ENCODE measurements around the gene MIAT. TPM values are rescaled to one million over a fixed set of nuclear protein-coding genes. Genes with fewer than 3 reads are reported as not detected.
A peak's percentile ranks its signal among the peaks of the same experiment; 100 is the strongest.
"Not testable (repeated sequence)": the region's sequence is repeated elsewhere in the genome, so short reads cannot be mapped to it uniquely, and the experiment has no call there.

The MIAT gene
- total RNA-seq, 1 experiment from 2014 or later = 3.0 TPM

DNA sequence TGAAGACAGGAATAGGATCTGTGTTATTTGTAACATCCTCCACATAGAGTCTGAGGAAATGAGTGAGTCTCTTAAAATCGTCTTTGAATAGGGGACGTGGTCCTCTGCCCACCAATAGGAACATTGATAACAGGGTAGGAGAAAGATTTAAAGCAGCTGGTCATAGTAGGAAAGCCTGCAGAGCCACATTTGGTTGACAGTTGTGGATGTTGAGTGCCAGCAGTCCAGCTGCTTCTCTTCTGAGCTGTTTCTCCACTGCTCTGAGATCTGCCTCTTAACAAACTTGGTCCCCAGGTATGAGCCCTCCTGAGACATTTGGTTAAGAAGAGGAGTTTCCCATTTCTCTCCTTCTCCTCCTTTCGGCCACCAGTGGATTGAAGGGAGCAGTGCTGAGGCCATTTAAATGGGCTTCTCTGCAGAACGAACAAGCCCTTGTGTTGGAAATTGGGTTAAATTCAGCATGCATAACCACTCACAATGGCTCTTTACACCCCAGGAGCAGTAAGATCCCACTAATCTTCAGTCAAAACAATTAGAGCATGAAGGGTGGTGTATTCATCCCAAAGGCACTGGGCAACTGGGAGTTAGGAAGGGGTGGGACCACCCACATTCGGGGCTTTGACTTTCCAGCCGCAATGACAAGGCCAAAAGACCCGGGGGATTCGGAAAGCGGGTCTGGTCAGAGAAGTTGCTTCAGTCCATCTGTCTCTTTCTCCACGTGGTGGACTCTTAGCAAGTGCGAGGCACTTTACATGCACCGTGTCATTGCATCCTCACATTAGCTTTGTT lies 32.3 kb downstream of the MIAT start:
- no peaks in the 10 kb centered on the region for H3K27me3 ChIP-seq (ENCODE audit: control insufficient read depth, insufficient read depth, low read length)
- H3K36me3 ChIP-seq (replicated peaks; ENCODE audit: control insufficient read depth, insufficient read depth, low read length) = no peaks in the 10 kb centered on the region
- DNase-seq = peak; percentile 66

DNA sequence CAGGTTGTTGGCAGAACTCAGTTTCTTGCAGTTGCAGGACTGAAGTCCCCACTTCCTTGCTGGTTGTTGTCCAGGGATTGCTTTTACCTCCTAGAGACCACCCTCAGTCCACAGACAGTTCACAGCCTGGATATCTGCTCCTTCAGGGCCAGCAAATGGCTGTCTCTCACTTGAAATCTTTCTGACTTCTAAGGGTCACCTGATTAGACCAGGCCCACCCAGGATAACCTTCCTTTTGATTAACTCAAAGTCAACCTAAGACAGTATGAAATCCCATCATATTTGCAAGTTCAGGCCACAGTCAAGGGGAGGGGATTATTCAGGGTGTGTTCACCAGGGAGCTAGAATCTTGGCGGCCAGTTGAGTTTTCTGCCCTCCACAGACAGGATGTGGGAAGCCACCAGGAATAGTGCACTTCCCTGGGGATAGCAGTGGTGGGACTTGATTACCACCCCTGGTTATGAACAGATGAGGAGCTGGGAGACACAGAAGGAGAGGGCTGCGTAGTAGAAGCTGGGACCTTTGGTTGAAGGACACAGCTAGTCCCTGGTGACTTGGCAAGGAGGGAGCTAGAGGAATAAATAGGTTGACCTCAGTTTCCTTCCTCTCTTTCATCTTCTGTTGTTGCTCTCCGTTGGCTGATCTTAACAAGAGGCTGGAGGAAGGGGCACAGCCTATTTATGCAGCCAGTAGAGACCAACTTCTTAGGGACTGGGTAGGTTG lies 33.4 kb downstream of the MIAT start:
- H3K27me3 ChIP-seq (ENCODE audit: control insufficient read depth, insufficient read depth, low read length) = no peaks in the 10 kb centered on the region
- DNase-seq = no peak
- no peaks in the 10 kb centered on the region for H3K36me3 ChIP-seq (replicated peaks; ENCODE audit: control insufficient read depth, insufficient read depth, low read length)
- no peak overlapping the region for H3K4me3 ChIP-seq (ENCODE audit: insufficient read depth, low read depth, low read length)

More for the DNA sequence above, 32.3 kb downstream of the MIAT start:
- H3K4me3 ChIP-seq (ENCODE audit: insufficient read depth, low read depth, low read length) = no peak overlapping the region

DNA sequence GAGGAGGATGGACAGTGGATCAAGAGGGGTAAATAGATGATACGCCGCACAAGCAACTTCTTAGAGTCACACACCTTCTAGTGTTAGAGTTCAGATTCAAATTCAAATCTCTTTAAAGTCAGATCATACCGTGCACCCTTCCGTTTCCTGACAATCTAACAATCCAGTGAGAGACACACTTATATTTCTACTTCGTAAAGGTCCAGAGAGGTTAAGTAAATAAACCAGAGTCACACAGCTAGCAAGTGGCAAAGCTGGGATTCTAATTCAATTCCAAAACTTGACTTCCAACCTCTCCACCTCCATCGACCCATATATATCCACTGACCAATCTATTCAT lies 34.0 kb downstream of the MIAT start:
- Histone ChIP-seq H3K4me3 (ENCODE audit: insufficient read depth, low read depth, low read length) (no peak overlapping the region), H3K36me3 (replicated peaks; ENCODE audit: control insufficient read depth, insufficient read depth, low read length) (no peaks in the 10 kb centered on the region), H3K27me3 (ENCODE audit: control insufficient read depth, insufficient read depth, low read length) (no peaks in the 10 kb centered on the region)
- DNase-seq = no peak

DNA sequence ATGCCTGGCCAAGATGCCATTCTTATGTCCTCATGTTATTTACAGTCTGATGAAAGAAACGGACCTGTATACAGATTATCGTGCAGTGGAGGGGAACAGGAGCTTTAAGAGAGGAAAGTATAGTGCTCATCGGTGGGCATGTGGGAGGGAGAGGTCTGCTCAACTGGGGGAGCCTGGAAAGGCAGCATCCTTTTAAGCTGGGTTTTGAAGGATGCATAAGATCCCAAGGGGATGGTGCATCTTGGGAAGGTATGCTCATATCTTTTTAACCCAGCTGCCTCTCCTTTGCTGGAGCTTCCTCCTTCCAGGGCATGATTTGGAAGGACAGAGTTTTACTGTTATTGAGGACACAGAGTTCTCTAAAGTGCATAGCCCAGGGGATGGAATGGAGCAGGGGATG lies 34.8 kb downstream of the MIAT start:
- H3K27me3 ChIP-seq (ENCODE audit: control insufficient read depth, insufficient read depth, low read length) = no peaks in the 10 kb centered on the region
- H3K4me3 ChIP-seq (ENCODE audit: insufficient read depth, low read depth, low read length) = no peak overlapping the region
- no peaks in the 10 kb centered on the region for H3K36me3 ChIP-seq (replicated peaks; ENCODE audit: control insufficient read depth, insufficient read depth, low read length)
- DNase-seq = no peak

DNA sequence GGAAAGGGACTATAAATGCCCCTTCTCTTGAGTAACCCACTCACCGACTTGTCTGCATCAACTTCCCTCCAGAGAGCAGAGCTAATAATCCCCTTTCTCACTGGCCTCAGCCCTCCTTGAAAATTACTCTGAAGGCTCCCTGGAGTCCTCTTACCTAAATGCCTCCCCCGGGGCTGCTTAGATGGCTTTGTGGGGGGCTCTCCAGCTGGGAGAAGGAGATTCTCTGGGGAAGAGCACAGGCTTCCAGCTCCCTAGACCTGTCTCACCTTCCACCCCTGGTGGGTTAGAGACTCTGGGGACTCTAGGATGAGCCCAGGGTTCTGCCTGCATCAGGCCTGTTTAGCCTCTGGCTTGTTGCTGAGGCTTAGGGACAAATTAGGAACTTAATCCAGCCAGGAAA lies 39.8 kb downstream of the MIAT start:
- Histone ChIP-seq H3K36me3 (replicated peaks; ENCODE audit: control insufficient read depth, insufficient read depth, low read length) (peaks cover 2% of the 10 kb centered on the region), H3K27me3 (ENCODE audit: control insufficient read depth, insufficient read depth, low read length) (no peaks in the 10 kb centered on the region), H3K4me3 (ENCODE audit: insufficient read depth, low read depth, low read length) (no peak overlapping the region)
- DNase-seq = no peak

DNA sequence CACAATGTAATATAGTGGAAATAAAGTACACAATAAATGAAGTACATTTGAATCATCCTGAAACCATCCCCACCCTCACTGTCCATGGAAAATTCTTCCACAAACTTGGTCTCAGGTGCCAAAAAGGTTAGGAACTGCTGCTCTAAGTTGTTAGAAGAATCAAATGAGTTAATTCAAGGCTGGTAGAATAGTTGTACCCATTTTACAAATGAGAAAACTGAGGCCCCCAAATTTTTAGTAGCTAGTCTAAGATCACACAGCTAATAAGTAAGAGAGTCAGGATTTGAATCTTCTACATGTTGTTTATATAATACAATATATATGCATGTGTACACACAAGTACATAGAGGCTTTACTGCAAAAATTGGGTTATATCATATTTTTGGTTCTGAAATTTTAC lies 43.1 kb downstream of the MIAT start:
- Histone ChIP-seq H3K4me3 (ENCODE audit: insufficient read depth, low read depth, low read length) (no peak overlapping the region), H3K27me3 (ENCODE audit: control insufficient read depth, insufficient read depth, low read length) (no peaks in the 10 kb centered on the region), H3K36me3 (replicated peaks; ENCODE audit: control insufficient read depth, insufficient read depth, low read length) (peaks cover 2% of the 10 kb centered on the region)
- DNase-seq = no peak

DNA sequence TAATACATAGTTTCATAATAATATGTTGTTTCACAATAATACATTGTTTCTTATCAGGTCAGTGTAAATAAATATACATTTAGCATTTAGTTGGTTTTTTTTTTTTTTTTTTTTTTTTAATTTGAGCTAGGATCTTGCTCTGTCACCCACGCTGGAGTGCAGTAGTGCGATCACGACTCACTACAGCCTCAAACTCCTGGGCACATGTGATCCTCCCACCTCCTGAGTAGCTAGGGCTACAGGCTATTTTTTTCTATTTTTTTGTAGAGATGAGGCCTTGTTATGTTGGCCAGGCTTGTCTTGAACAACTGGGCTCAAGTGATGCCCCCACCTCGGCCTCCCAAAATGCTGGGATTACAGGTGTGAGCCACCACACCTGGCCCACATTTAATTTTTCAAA lies 43.5 kb downstream of the MIAT start:
- no peak for DNase-seq
- Histone ChIP-seq H3K27me3 (ENCODE audit: control insufficient read depth, insufficient read depth, low read length) (no peaks in the 10 kb centered on the region), H3K36me3 (replicated peaks; ENCODE audit: control insufficient read depth, insufficient read depth, low read length) (peaks cover 2% of the 10 kb centered on the region), H3K4me3 (ENCODE audit: insufficient read depth, low read depth, low read length) (no peak overlapping the region)

DNA sequence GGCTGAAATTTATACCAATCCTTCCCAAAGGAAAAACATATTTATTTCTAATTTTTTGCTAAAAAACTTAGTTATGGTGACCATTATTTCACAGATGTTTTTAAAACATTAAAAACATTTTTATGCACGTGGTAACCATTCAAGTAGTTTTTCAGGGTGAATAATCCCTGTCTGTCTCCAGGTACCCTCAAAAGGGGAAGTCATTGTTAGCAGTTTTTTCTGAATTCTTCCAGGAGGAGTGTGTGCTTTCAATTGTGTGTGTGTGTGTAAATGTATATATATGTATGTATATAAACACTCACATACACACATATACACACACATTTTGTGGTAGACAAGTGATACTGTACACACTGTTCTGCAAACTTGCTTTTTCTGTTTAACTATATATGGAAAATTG lies 43.9 kb downstream of the MIAT start:
- Histone ChIP-seq H3K36me3 (replicated peaks; ENCODE audit: control insufficient read depth, insufficient read depth, low read length) (peaks cover 2% of the 10 kb centered on the region), H3K4me3 (ENCODE audit: insufficient read depth, low read depth, low read length) (no peak overlapping the region), H3K27me3 (ENCODE audit: control insufficient read depth, insufficient read depth, low read length) (no peaks in the 10 kb centered on the region)
- DNase-seq = no peak

DNA sequence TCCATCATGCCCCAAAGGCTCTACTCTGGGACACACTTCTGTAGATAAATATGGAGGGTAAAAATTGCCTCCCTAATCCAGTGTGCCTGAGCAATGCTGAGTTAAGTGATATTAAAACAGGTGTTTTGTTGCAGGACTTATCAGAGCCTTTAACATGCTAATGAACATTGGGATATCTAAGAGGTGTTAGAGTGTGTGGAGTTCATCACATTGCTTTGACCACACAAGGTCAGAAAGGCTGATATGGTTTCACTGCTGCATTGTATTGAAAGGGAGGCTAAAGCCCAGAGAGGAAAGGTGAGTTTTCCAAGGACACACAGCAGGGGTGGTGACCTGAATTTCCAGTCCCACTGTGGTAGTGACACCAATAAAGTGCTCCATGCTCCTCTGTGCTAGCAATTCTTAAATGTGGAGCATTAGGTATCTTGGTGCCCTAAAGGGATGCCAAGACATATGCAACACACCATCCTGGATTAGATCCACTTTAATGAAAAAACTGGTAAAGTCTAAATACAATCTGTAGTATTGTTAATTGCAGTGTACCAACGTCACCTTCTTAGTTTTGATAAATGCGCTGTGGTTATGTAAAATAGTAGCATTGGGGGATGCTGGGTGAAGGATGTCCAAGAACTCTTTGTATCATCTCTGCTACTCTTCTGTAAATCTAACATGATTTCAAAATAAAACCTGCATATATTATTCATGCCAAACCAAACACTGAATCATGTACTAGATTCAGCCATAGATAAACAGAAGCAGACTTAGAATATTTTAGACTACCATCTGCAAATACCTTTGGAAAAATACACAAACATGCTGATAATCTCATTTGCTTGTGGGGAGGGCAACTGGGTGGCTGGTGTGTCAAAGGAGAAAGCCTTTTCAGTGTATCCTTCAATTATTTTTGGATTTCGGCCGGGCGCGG lies 45.8 kb downstream of the MIAT start:
- no peak for DNase-seq
- Histone ChIP-seq H3K27me3 (ENCODE audit: control insufficient read depth, insufficient read depth, low read length) (no peaks in the 10 kb centered on the region), H3K4me3 (ENCODE audit: insufficient read depth, low read depth, low read length) (no peak overlapping the region), H3K36me3 (replicated peaks; ENCODE audit: control insufficient read depth, insufficient read depth, low read length) (peaks cover 2% of the 10 kb centered on the region)

DNA sequence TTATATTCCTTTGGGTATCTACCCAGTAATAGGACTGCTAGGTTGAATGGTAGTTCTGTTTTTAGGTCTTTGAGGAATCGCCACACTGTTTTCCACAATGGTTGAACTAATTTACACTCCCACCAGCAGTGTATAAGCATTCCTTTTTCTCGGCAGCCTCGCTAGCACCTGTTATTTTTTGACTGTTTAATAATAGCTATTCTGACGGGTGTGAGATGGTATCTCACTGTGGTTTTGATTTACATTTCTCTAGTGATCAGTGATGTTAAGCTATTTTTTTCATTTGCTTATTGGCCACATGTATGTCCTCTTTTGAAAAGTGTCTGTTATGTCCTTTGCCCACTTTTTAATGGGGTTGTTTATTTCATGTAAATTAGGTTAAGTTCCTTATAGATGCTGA lies 48.0 kb downstream of the MIAT start:
- H3K36me3 ChIP-seq (replicated peaks; ENCODE audit: control insufficient read depth, insufficient read depth, low read length); DNase-seq; H3K27me3 ChIP-seq (ENCODE audit: control insufficient read depth, insufficient read depth, low read length); H3K4me3 ChIP-seq (ENCODE audit: insufficient read depth, low read depth, low read length): not testable (repeated sequence)

DNA sequence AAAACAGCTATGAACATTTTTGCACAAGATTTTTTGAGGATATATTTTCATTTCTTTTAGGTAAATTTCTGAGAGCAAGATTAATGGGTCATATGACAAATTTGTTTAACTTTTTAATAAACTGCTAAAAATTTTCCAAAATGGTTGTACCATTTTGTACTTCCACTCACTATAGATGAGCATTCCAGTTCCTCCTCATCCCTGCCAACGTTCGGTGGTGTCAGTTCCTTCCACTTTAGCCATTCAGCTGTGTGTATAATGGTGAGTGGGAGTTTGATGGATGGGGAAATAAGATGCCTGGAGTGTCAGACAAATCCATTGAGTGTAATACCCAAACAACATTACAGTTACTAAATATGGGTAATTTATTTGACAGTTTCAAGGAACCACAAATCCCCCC lies 49.7 kb downstream of the MIAT start:
- no peak for DNase-seq
- H3K4me3 ChIP-seq (ENCODE audit: insufficient read depth, low read depth, low read length) = no peak overlapping the region
- H3K27me3 ChIP-seq (ENCODE audit: control insufficient read depth, insufficient read depth, low read length) = no peaks in the 10 kb centered on the region
- no peaks in the 10 kb centered on the region for H3K36me3 ChIP-seq (replicated peaks; ENCODE audit: control insufficient read depth, insufficient read depth, low read length)

DNA sequence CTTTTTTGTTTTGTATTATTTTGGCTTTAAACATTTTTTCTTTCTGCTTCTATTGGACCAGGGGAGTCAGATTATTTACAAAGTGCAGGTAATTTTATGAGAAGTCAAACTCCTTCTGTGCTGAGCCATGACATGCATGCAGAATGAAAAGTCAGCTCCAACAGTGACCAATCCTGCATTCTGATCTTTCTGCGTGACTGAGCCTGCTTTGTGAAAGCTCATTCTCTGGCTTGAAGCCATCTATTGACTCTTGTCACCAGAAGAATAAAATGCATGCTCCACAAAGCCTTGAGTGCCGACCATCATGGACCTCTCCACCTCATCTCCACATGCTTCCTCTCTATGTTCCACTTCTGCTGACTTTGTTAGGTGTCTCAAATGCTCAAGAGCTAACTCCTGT lies 50.2 kb downstream of the MIAT start:
- Histone ChIP-seq H3K4me3 (ENCODE audit: insufficient read depth, low read depth, low read length) (no peak overlapping the region), H3K27me3 (ENCODE audit: control insufficient read depth, insufficient read depth, low read length) (no peaks in the 10 kb centered on the region), H3K36me3 (replicated peaks; ENCODE audit: control insufficient read depth, insufficient read depth, low read length) (no peaks in the 10 kb centered on the region)
- DNase-seq = no peak

DNA sequence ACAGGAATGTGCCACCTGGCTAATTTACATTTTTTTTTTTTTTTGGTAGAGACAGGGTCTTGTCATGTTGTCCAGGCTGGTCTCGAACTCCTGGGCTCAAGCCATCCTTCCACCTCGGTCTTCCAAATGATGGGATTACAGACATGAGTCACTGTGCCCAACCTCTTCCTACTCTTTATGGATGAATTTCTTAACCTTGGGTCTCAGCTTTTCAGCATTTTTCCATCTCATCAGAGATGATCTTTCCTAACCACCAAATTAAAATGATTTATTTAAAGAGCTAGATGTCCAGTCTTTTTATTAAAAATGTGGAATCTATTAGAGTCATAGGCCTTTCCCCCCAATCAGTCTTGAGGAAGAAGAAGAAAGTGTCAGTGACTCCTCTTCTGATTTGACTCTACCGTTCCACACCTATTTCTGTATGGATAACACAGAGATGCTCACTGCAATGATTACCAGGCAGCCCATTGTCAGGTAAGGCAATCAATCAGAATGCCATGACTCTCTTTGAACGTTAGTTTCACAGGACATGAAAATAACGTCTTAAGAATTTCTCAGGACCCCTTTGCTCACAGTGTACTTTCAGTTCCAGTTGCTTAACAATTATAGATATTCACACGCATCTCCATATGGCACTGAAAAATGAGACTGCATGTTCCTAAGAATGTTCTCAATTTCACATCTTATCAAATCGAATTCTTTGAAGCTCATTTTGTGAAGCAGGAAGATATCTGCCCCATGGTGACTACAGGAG lies 51.0 kb downstream of the MIAT start:
- Histone ChIP-seq H3K36me3 (replicated peaks; ENCODE audit: control insufficient read depth, insufficient read depth, low read length) (no peaks in the 10 kb centered on the region), H3K27me3 (ENCODE audit: control insufficient read depth, insufficient read depth, low read length) (no peaks in the 10 kb centered on the region), H3K4me3 (ENCODE audit: insufficient read depth, low read depth, low read length) (no peak overlapping the region)
- no peak for DNase-seq

Data from H7 (cell line).